HepG2 (cell line): ENCODE measurements around the gene IFNLR1. TPM values are rescaled to one million over a fixed set of nuclear protein-coding genes. Genes with fewer than 3 reads are reported as not detected.

Source experiments
- ATAC-seq: fragments of 200-7000 bp; cut with Tn5 transposase; 3 replicates; pipeline ENCODE4 v1.9.1; 2020; ENCODE audit warnings: mild to moderate bottlenecking, moderate library complexity
- BruUV-seq: library from RNA; stranded (reverse); fragments of 400-500 nt; replicated peaks from 2 replicates; lab custom pipeline; 2021; lab: Mats Ljungman, UMichigan
- CTCF ChIA-PET: fragments of 300-600 bp; formaldehyde crosslinking; extraction: SDS; loops from one replicate; lab custom pipeline; 2021; ENCODE audit warnings: low total read pairs, inconsistent platforms, low intra/inter-chr PET ratio; lab: Yijun Ruan, JAX
- POLR2A ChIA-PET: fragments of 350-600 bp; sonication (Branson Sonifier 250); formaldehyde crosslinking; loops from one replicate; lab custom pipeline; 2020; ENCODE audit warnings: antibody characterized with exemption, inconsistent platforms; lab: Yijun Ruan, JAX
- DNase-seq: peaks from one replicate; pipeline ENCODE4 v3.0.0-alpha.2; 2015; ENCODE audit warnings: low spot score
- FAIRE-seq: peaks from 3 replicates; lab custom pipeline; 2011; peaks lifted over from hg19 to GRCh38; lab: Jason Lieb, UNC
- H2AFZ ChIP-seq: one replicate; pipeline ENCODE4 v1.6.1; 2011; ENCODE audit warnings: low read length, inconsistent platforms
- H3K27ac ChIP-seq: fragments of 300-600 bp; 3 replicates; pipeline ENCODE4 v1.8.0; 2011; ENCODE audit warnings: mixed run types, mild to moderate bottlenecking, mixed read lengths, low read length, inconsistent platforms; ENCODE audit not compliant: insufficient read depth; ENCODE audit errors: extremely low read length
- H3K27me3 ChIP-seq, 2 experiments: fragments of 200-600 bp in 1 of 2; 2 replicates in 1 of 2; 3 replicates in 1 of 2; pipeline versions ENCODE4 v1.6.0 to v1.8.0; 2011; ENCODE audit warnings: low read length in 2 of 2, mild to moderate bottlenecking in 2 of 2, moderate library complexity in 2 of 2, inconsistent platforms in 1 of 2; ENCODE audit not compliant: insufficient read depth in 2 of 2, control insufficient read depth in 1 of 2
- H3K36me3 ChIP-seq, 2 experiments: fragments of 200-600 bp in 1 of 2; replicated peaks in 1 of 2; 2 replicates in 1 of 2; 3 replicates in 1 of 2; pipeline versions ENCODE4 v1.5.1 to v1.8.0; 2011; ENCODE audit warnings: low read length in 2 of 2, inconsistent platforms in 1 of 2; ENCODE audit not compliant: insufficient read depth in 2 of 2, control insufficient read depth in 1 of 2
- H3K4me1 ChIP-seq: 2 replicates; pipeline ENCODE4 v1.5.1; 2012; ENCODE audit warnings: low read length, inconsistent platforms; ENCODE audit not compliant: insufficient read depth
- H3K4me2 ChIP-seq: 2 replicates; pipeline ENCODE4 v1.6.0; 2011; ENCODE audit warnings: low read depth, low read length, inconsistent platforms
- H3K4me3 ChIP-seq, 3 experiments: fragments of 200-600 bp in 1 of 3; sonication (generic), shearing (Covaris generic) in 1 of 3; replicated peaks in 1 of 3; 2 replicates each; pipeline ENCODE4 v1.5.1; 2011 to 2016; ENCODE audit warnings: low read length in 3 of 3, inconsistent platforms in 2 of 3, low read depth in 2 of 3, mild to moderate bottlenecking in 2 of 3, control low read depth in 1 of 3, mixed read lengths in 1 of 3; ENCODE audit not compliant: insufficient read depth in 1 of 3
- H3K79me2 ChIP-seq: one replicate; pipeline ENCODE4 v1.6.1; 2011; ENCODE audit warnings: low read length, inconsistent platforms; ENCODE audit not compliant: insufficient read depth
- H3K9ac ChIP-seq: 2 replicates; pipeline ENCODE4 v1.6.0; 2011; ENCODE audit warnings: mild to moderate bottlenecking, low read depth, low read length, inconsistent platforms; ENCODE audit not compliant: insufficient read depth
- H3K9me3 ChIP-seq: 2 replicates; pipeline ENCODE4 v1.5.1; 2012; ENCODE audit warnings: mild to moderate bottlenecking, low read length
- H4K20me1 ChIP-seq: 2 replicates; pipeline ENCODE4 v1.6.0; 2011; ENCODE audit warnings: inconsistent platforms, mild to moderate bottlenecking, low read length, moderate library complexity; ENCODE audit not compliant: insufficient read depth
- ONECUT2 ChIP-seq: sonication (generic); formaldehyde crosslinking; IDR thresholded peaks from 2 replicates; pipeline ENCODE4 v1.4.0; 2020; ENCODE audit warnings: missing genetic modification reagents
- RXRB ChIP-seq: IDR thresholded peaks from 2 replicates; pipeline ENCODE4 v1.6.1; 2016; ENCODE audit warnings: borderline replicate concordance, missing genetic modification reagents, missing compliant biosample characterization
- WGBS: methylation state at CpG from one replicate; pipeline ENCODE4 v1.1.6; 2017; ENCODE audit warnings: low lambda C conversion rate; 5-methylcytosine and 5-hydroxymethylcytosine counted together
- in situ Hi-C: cut with HindIII; loops from 2 replicates; pipeline ENCODE4 v1.10.0; 2017; ENCODE audit warnings: low pct_unique_long_range_greater_than_20kb; ENCODE audit not compliant: extremely low pct_ligation_motif_present
- intact Hi-C: fragments of 100-400 bp; cut with micrococcal nuclease; formaldehyde crosslinking; loops from one replicate; pipeline ENCODE4 v1.10.0; 2022; ENCODE audit not compliant: unreplicated experiment
- polyA plus RNA-seq, 8 experiments: library from polyadenylated mRNA; depleted of rRNA in 3 of 8; stranded (reverse) in 7 of 8; unstranded in 1 of 8; fragments of >200 nt; fragmentation: Illumina TruSeq in 4 of 8; extraction: Trizol in 4 of 8; gene quantifications; 2 replicates each; pipeline versions ENCODE4 v1.2.1 to v1.2.3, GENCODE V29; 2011 to 2016; ENCODE audit warnings: low read depth in 4 of 8, missing spikeins in 1 of 8, mixed read lengths in 1 of 8; ENCODE audit not compliant: insufficient read depth in 1 of 8
- total RNA-seq, 5 experiments: library from RNA; depleted of rRNA; stranded (reverse); fragments of >200 nt; fragmentation: Illumina TruSeq; extraction: Trizol; gene quantifications; 2 replicates each; pipeline ENCODE4 v1.2.3, GENCODE V29; 2016; ENCODE audit warnings: low read depth in 1 of 5
- TF ChIP-seq, protein P1 (sequence below): sonication (generic); formaldehyde crosslinking; IDR thresholded peaks from 2 replicates; pipeline ENCODE4 v1.8.0; 2022; ENCODE audit warnings: missing genetic modification reagents, mild to moderate bottlenecking, moderate library complexity, borderline replicate concordance
- TF ChIP-seq, protein P2 (sequence below): sonication (generic); formaldehyde crosslinking; IDR thresholded peaks from 2 replicates; pipeline ENCODE4 v1.5.0; 2020; ENCODE audit warnings: mild to moderate bottlenecking, missing genetic modification reagents, borderline replicate concordance

IFNLR1 gene
- total and polyA plus RNA-seq, 2 of the 13 experiments (the other 11 are each of a cell fraction or from before 2014, with no cell fraction given) = 3.8 to 8.5 TPM

DNA sequence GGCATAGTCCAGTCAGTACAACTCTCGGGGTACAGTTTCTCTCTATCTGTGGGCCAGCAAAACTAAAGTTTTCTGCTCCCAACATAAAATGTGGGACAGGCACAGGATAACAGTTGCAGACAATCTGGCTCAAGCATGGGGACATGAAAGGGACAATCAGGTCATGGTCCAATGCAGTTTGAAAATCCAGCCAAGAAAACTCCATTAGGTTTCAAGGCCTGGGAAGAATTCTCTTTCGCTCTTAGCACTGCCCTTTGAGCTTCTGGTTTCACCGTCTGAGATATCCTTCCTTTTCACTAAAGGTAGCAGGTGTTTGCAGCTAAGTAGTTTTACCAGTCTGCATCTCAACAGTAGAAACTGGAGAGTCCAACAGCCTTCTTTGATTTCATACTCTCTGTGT, 23.1 kb downstream of the IFNLR1 start:
- no peak for DNase-seq
- Histone ChIP-seq H4K20me1 (no peaks in the 10 kb centered on the region), H3K36me3 (peaks cover 2 to 18% of the 10 kb centered on the region in 2 experiments), H3K9ac (no peak overlapping the region), H3K27me3 (no peaks in the 10 kb centered on the region), H2AFZ (no peak overlapping the region), H3K4me3 (no peak overlapping the region), H3K27ac (no peak overlapping the region), H3K79me2 (no peaks in the 10 kb centered on the region), H3K9me3 (no peaks in the 10 kb centered on the region), H3K4me2 (no peak overlapping the region), H3K4me1 (peaks cover 21% of the 10 kb centered on the region)
- FAIRE-seq = no peak
- CTCF ChIA-PET = no interaction called here
- WGBS = 92% methylated on average over 3 of the region's 3 CpGs
- POLR2A ChIA-PET = no interaction called here
- no peak for ATAC-seq
- intact Hi-C loops = no loop called here
- in situ Hi-C loops = no loop called here
- no peak for TF ChIP-seq RXRB (CRISPR knock-in tag)
- TF ChIP-seq, protein P1, sequence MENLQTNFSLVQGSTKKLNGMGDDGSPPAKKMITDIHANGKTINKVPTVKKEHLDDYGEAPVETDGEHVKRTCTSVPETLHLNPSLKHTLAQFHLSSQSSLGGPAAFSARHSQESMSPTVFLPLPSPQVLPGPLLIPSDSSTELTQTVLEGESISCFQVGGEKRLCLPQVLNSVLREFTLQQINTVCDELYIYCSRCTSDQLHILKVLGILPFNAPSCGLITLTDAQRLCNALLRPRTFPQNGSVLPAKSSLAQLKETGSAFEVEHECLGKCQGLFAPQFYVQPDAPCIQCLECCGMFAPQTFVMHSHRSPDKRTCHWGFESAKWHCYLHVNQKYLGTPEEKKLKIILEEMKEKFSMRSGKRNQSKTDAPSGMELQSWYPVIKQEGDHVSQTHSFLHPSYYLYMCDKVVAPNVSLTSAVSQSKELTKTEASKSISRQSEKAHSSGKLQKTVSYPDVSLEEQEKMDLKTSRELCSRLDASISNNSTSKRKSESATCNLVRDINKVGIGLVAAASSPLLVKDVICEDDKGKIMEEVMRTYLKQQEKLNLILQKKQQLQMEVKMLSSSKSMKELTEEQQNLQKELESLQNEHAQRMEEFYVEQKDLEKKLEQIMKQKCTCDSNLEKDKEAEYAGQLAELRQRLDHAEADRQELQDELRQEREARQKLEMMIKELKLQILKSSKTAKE (CRISPR knock-in tag) = no peak
- TF ChIP-seq, protein P2, sequence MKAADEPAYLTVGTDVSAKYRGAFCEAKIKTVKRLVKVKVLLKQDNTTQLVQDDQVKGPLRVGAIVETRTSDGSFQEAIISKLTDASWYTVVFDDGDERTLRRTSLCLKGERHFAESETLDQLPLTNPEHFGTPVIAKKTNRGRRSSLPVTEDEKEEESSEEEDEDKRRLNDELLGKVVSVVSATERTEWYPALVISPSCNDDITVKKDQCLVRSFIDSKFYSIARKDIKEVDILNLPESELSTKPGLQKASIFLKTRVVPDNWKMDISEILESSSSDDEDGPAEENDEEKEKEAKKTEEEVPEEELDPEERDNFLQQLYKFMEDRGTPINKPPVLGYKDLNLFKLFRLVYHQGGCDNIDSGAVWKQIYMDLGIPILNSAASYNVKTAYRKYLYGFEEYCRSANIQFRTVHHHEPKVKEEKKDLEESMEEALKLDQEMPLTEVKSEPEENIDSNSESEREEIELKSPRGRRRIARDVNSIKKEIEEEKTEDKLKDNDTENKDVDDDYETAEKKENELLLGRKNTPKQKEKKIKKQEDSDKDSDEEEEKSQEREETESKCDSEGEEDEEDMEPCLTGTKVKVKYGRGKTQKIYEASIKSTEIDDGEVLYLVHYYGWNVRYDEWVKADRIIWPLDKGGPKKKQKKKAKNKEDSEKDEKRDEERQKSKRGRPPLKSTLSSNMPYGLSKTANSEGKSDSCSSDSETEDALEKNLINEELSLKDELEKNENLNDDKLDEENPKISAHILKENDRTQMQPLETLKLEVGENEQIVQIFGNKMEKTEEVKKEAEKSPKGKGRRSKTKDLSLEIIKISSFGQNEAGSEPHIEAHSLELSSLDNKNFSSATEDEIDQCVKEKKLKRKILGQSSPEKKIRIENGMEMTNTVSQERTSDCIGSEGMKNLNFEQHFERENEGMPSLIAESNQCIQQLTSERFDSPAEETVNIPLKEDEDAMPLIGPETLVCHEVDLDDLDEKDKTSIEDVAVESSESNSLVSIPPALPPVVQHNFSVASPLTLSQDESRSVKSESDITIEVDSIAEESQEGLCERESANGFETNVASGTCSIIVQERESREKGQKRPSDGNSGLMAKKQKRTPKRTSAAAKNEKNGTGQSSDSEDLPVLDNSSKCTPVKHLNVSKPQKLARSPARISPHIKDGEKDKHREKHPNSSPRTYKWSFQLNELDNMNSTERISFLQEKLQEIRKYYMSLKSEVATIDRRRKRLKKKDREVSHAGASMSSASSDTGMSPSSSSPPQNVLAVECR (CRISPR knock-in tag) = no peak
- no peak for TF ChIP-seq ONECUT2
- no TSS peak for BruUV-seq
